HG02870 (cell line): ENCODE measurements around the gene UNC13D.
A peak's percentile ranks its signal among the peaks of the same experiment; 100 is the strongest.
"Not testable (repeated sequence)": the region's sequence is repeated elsewhere in the genome, so short reads cannot be mapped to it uniquely, and the experiment has no call there.

Experiments
- ATAC-seq: cut with Tn5 transposase; IDR thresholded peaks from one replicate; pipeline ENCODE4 v1.9.1; 2021; ENCODE audit warnings: mild to moderate bottlenecking, moderate library complexity; ENCODE audit not compliant: unreplicated experiment

UNC13D gene

DNA sequence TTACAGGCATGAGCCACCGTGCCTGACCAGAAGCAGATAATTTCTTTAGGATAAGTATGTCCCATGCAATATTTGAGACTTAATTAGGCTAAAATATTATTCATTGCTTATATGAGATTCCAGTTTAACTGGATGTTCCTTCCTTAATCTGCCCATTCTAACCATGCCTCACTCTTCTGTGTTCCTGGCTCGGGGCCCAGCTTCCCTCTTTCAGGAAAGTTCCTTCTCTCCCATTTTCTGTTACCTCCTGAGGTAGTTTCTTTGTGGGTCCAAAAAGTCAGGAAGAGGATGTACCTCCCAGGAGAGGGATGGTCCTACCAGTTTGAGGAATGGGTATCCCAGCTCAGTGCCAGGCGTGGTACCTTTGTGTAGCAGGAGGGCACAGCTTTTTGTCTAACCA is 36.3 kb downstream of the UNC13D start:
- ATAC-seq, result no peak

DNA sequence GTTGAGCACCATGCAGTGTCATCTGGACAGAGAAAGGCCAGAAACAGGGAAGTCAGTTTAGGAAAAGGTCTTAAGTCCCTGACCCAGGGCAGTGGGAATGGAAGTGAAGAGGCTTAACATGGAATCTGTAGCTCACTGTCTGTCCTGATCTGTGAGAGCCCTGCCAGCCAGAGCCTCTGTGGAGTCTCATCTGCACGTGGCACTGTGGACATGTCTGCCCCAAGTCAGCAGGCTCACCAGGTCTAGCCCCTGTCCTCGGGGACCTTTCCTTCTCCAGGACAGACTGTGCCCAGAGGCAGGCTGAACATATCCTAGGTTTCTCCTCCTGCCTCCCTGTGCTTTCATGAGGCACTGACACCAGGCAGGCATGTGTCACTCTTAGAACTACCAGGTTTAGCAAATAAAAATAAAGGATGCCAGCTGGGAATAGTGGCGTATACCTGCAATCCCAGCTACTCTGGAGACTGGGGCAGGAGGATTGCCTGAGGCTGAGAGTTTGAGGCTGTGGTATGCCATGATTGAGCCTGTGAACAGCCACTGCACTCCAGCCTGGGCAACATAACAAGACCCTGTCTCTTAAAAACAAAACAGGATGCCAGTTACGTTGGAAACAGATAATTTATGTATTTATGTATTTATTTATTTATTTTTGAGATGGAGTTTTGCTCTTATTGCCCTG is 37.2 kb downstream of the UNC13D start:
- ATAC-seq, result no peak

DNA sequence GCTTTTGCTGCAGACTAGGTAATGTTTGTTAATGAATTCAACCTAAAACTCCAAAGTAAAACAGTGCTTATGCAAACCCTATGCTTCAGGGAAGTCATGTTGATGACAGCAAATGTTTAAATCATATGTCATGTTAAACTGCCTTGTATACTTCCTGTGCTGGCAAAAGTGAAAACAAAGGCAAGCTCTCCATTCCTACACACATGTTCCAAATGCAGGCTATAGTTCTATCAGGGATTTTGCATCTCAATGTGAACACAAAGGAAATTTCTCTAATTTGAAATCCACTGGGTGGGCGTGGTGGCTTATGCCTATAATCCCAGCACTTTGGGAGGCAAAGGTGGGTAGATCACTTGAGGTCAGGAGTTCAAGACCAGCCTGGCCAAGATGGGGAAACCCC is 40.3 kb downstream of the UNC13D start:
- no peak for ATAC-seq

DNA sequence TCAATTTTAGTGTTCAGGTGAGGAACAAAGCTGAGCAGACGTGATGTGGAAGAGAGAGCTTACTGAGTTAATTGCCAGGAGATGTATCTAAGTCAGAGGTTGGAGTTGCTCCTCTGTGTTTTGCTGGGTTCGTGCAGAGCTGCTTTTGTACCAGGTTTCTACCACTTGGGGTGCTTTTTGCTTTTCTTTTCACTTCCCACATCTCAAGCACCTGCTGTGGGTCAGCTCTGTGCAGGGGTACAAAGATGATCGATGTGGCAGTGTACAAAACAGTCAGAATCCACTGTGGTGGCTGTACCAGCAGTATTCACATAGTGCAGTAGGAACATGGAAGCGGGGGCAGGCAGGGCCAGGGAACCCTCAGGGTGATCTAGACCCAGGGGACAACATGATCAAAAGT is 44.8 kb downstream of the UNC13D start:
- ATAC-seq, result no peak

DNA sequence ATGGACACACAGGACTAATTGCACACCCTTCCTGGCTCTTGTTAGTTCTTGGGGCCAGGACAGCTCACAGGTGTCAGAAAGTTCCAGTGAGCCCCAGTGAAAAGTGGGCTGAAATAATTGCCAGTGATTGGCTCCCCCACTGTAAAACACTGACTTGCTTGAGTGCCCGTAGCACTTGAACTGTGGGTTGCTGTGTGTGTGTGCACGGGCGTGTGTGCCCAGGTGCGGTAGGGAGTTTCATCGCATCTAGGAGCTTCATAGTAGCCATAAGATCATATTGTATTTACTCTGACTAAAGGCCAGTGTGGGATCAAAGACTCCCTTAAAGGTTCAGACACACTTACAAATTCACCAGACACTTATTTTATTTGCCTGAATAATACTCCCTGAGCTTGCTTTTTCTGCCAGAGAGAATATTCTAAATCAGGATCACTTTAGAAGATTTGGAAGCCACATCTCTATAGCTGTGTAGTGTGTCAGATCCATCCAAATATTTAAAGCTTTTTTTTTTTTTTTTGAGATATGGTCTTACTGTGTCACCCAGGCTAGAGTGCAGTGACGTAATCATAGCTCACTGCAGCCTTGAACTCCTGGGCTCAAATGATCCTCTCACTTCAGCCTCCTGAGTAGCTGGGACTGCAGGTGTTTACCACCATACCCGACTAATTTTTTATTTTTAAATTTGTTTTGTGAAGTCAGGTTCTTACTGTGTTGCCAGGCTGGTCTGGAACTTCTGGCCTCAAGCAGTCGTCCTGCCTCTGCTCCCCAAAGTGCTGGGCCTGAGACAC is 48.2 kb downstream of the UNC13D start:
- no peak for ATAC-seq

DNA sequence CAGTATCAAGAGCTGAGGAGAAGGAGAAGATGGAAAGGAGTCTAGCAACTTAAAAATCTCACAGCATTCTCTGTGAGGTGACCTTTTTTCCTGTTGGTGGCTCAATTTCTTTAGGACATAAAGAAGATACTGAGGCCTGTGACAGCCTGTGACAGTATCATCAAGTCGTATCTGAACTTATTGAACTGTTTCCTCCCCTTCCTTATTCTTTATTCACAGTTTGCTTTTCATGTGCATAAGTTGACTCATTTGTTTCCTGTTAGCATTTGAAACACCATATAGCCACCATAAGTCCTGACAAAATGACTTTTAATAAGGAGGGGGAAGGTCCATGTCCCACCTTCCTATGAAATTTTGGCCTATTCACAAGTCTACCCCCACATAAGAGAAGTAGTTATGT is 50.7 kb downstream of the UNC13D start:
- no peak for ATAC-seq

DNA sequence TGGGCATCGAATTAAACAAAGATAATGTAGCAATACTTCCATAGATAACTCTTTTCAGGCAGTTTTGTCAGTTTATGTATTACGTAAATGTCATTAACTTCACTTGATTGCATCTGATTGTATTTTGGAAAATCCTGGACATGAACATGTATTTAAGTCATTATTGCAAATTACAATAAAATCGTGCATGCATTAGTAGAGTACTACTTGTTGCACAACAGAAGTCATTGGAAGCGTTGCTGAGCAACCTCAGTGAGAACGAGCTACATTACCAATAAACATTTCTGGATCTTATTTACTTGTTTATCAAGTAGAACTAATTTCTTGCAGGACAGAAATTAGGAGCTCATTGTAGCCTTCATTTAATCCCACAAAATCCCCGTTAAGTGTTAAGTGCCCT is 53.0 kb downstream of the UNC13D start:
- no peak for ATAC-seq

DNA sequence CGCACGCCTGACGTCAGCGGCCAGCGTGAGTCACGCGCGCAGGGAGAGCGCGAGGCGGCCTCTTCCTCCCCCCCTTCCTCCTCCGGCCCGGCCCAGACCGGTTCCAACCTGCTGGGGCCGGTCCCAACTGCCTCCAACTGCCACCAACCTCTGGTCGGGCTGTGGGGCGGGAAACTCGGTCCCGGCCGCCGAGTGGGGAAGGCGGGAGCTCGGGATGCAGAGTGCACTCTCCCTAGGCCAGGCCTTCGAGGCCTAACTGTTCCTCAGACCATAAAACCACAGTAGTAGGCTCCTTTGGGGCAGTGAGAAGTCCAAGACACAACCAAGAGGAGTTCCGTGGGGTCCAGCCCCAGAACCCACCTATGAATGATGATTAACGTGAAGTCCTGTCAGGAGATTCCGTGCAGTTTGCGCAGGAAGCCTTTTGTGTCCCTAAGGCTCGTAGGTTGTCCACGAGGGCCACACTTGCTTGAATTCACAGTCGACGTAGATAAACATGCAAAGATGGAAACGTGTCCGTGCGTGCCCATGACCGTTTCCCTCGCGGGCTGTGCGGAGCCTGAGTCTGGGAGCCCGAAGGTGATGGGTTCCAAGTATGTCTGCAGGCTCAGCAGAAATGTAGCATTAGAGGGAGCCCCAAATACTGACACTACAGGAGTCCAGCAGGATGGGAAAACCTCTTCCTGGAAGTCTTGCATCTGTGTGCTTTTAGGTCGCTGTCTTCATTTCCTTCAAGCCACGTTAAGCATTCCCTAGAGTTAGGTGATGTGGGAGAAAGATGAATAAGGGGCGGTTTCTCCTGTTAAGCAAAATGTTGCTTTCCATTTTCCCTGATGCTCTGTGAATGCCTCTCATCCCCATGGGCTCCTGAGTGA is 59.0 kb downstream of the UNC13D start:
- ATAC-seq, result peak; percentile 55

DNA sequence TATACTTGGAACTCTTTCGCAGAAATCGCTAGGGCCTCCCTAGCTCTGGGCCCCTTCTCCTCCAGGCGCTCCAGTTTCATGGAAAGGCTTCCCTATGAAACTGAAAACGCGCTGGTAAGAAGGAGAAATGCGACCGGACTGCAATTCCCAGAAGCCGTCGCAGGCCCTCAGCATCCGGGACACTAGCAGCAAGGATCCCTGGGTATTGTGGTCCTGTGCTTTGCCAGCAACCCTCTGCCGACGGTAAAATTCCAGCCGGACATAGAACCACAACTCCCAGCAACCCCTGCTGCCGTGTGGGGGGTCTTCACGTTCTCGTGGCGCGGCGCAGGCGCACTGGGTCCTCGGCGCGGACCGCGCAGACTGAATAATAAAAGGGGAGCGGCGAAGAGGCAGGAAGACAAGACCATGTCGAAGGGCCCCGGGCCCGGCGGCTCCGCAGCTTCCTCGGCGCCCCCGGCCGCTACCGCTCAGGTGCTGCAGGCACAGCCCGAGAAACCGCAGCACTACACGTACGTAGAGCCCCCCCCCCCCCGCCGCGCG is 59.7 kb downstream of the UNC13D start, which contains the start of gene UNK:
UNK (plus strand) TSS at position 334 of the 543 bp plus-strand sequence; CDS start at position 409, 75 bp downstream.
- ATAC-seq, result peak; percentile 50

DNA sequence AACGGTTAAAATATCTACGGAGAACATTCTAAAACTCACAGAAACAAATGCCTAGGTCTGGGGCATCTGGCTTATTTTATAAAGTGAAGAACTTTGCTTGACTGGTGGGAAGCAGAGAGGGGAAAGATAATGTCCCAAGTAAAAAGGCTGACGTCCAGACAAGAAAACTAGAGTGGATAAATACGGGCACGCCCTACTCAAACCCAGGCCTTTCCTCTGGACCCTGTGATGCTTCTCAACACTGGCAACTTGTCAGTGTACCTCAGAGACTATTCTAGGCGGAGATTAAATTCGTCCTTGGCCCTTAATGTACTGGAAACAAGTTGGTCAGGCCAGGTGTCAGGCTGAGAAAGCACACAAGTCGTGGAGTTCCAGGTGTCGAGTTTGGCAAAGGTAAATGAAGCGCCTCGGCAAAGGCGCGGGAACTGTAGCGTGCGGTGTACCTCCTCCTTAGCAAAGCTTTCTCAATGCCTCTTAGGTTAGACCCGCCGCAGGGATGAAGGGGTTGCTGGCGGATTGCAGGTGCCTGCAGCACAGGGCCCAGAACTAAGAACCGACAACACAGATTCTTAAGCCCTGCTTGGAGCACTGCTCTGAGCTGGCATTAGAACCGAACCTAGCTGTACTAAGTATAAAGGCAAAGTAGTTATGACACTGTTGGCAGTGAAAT is 60.3 kb downstream of the UNC13D start:
- ATAC-seq, result no peak

DNA sequence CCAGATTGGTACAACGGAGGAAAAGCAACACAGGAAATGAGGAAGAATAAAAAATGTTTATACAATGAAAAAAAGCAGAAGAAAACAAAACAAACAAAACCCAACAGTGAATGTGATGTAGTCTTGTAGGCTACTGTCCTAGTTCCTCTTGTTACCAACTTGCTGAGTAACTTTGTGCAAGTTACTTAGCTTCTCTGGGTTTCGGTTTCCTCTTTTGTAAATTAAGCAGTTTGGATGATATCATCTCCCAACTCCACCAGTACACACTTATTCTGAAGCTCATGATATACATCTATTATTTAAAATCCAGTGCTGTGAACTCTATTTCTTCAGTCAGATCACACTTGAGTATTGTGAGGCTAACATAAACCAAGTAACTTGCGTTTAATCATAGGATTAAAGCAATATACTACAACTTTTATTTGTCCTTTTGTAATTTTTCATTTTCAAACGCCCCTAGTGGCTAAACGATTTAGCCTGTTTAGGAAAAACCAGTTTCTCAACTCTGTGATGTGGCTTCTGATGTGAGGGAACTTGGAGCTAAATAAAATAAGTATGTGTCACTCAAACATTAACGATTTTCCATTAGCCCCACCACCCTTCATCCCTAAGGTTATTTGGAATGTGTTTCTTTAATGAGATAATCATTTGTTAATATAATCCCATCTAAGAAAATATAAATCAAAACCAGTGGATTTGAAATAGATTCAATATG is 61.0 kb downstream of the UNC13D start:
- ATAC-seq, result no peak

DNA sequence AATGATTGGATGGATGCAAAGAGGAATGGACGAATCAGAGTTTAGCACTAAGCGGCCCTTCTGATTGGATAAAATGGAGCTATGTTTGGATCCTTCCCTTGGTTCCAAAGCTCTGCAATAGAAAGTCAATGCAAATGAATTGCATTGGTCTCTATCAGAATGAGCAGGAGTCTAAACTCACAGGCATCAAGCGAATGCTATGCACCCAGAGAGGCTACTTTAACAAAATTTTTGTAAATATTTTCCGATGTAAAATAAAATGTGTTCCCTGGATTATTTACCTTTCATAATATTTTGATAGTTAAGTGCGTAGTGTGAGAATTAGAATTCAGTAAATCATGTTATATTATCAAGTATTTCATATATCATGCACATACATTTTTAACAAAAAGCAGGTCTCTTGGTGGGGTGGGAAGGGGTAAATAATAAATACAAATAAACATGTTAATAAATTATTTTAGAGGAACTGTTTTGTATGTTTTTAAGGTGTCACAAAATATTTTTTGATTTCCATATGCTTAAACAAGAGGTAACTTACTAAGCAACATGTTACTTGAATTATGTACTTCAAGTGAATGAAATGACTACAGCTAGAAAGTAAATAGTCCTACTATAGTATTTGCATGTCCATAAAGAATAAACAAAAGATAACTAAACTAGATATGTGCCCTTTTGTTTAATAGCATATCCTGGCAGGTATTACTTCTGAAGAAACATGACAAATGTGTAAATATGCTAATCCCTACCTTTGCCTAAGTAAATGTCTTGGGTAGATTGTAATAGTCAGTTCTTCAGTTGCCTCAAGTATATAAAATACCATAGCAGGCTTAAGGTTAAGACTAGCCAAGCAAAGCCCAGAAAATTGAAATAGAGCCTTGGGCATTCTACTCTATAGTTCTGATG is 64.0 kb downstream of the UNC13D start:
- ATAC-seq, result no peak

DNA sequence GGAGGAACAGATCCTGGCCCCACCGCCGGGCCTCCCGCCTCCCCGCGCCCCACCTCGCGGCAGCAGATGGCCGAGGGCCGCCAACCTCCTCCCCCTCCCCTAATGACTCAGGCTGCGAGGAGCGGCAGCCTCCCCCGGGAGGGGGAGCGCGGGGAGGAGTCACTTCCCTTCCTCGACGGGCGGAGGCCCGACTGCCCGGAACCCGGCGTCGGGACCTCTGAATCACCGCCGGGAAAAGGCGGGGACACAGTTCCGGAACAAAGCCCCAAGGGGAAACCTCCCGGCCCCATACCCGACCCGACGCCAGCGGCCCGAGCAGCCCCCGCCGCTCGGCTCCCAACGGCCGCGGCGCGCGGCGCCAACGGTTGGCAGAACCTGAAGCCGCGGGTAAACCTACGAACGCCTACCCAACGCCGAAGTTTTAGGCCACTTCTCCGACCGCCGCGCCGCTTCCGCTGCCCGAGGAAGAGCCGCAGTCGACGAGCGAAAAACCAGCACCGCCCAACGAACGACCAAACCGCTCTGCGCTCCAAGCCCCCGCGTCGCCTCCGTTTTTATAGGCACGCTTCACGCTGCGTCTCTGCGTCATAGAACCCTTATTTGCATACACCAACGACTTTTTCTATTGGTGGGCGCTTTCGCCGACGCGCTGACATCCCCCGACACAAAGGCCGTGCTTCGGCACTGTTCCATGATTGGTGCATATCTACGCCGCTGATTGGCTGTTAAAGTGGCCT is 64.8 kb downstream of the UNC13D start:
- peak; percentile 69 for ATAC-seq

DNA sequence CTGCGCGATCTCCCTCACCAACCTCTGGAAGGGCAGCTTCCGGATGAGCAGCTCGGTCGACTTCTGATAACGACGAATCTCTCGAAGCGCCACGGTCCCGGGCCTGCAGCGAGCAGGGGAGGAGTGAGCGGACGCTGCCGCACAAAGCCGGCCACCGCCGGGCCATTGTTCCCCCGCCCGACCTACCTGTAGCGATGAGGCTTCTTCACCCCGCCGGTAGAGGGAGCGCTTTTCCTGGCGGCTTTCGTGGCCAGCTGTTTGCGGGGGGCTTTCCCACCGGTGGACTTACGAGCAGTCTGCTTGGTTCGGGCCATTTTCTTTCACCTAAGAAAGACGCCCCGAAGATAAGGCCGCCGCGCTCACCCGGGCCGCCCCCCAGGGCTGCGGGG is 65.3 kb downstream of the UNC13D start:
- ATAC-seq, result peak; percentile 13

DNA sequence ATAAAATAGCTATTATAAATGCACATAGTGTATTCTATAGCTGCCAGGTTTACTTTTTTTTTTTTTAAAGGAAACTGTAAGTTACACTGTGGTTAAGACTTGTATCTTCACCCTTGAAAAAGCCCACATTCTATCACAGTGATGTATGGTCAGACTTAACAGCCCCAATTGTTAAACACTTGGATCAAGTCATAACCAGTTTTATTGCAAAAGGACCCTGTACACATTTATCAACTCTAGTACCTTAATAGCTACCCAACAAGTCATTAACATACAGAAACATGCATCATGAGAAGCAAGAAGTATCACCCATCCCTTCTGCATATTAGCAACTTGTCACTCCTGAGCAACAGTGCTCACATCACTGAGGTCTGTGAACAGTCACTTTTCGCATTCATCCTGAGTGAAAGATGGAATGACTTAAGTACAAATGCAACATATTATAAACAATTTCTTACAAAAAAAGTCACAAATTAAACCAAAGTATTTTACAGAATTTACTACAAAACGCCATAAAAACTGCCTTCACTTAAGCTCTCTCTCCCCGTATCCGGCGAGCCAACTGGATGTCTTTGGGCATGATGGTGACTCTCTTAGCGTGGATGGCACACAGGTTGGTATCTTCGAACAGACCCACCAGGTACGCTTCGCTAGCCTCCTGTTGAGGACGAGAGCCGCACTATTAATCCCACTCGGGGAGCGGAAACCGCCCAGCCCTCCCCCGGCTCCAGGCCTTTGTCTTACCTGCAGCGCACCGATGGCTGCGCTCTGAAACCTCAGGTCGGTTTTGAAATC is 65.9 kb downstream of the UNC13D start:
- ATAC-seq, result not testable (repeated sequence)

DNA sequence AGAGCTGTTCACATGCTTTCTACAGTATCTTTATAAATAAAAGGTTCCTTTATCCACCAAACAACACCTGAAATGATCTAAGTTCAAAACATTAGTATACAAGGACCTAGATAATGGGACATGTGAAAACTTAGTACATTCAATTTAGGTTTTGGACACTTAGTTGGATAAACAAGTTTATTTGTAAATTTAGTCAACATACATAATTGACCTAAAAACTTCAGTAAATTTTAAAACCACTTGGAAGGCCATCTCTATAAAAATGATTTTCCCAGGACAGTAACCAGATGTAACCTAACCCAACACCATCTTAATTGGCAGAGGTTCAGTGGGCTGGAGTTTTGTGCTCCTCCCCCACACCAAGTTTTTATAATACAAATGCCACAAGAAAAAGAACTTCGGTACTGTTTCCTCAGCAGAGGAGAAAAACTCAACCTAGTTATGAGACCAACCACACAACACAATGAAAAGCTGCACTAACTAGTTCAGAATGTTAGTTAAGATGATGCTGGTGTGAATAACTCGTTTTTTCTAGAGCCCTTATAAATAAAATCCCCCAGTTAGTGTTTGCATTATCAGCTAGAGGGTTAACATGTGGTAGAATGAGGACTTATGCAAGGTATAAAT is 66.8 kb downstream of the UNC13D start:
- ATAC-seq, result no peak
